ENCODE results near the gene SLC7A1.

Gene SLC7A1

GRCh38 chr13:29550430-29550988 lies 45.0 kb downstream of the SLC7A1 start:
- no peak for DNase-seq

GRCh38 chr13:29548722-29549121 lies 46.8 kb downstream of the SLC7A1 start:
- no peak for DNase-seq

DNA sequence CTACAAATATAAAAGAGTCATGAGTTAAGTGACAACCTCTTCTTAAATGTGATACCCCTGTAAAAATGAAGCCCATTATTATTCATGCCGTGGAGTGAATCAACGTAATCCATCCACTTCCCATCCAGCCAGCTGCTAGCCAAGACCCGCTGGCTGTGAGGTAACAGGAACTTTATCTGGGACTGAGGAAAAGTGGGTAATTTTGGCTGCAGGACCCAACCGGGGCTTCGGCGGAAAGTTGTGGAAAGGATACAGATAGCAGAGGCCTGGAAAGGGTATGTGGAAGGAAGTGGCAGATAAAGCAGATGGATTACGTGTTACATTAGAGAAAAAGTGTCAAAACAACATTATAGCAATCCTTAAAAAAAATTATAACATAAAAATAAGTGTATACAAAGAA lies 48.3 kb downstream of the SLC7A1 start:
- no peak for DNase-seq

GRCh38 chr13:29546662-29547061 lies 48.8 kb downstream of the SLC7A1 start:
- DNase-seq: no peak

GRCh38 chr13:29545988-29546387 lies 49.5 kb downstream of the SLC7A1 start:
- DNase-seq: no peak

DNA sequence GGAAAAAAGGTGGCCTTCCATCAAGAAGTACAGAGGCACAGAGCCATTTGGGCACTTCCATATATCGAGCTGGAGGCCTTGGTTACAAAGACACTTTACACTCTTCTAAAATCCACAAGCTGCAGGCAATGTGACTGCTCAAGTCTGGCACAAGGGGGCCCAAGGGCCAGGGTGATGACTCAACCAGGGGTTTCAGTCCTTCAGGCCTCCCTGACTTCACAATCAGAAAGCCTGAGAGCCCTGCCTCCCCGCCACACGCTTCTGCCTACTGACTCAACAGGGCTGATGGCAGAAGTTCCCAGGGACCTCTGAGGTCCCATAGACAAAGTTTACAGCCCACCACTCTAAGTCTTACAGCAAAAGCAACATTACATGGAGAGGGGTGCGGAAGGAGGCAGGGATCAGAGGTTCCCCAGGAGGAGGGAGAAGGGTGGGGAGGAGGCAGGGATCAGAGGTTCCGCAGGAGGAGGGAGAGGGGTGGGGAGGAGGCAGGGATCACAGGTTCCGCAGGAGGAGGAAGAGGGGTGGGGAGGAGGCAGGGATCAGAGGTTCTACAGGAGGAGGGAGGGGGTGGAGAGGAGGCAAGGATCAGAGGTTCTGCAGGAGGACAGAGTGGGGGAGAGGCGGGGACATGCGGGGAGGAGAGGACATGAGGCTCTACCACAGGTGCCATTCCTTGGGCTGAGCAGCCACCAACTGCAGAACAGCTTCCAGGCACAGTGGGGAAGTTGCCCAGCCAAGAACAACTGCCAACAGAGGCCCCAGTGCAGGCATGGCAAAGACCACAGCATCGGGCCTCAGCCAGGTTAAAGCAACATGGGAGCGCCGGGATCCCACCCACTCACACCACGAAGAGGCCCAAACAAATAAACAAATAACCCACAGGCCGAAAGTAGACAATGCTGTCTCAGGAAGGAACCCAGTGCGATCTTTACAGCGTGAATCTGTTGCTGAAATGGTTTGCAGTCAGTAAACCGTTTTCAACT lies 52.0 kb downstream of the SLC7A1 start:
- no peak for DNase-seq

DNA sequence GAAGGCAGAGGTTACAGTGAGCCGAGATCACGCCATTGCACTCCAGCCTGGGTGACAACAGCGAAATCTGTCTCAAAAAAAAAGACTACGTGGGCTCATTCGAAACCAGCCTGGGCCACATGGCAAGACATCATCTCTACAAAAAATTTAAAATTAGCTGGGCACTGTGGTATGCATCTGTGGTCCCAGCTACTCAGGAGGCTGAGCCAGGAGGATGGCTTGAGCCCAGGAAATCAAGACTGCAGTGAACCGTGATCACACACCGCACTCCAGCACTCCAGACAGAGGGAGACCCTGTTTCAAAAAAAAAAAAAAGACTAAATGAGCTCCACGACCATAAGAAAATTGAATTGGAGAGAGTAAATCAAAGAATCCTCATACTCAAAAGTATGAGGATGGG lies 53.1 kb downstream of the SLC7A1 start:
- DNase-seq: no peak

DNA sequence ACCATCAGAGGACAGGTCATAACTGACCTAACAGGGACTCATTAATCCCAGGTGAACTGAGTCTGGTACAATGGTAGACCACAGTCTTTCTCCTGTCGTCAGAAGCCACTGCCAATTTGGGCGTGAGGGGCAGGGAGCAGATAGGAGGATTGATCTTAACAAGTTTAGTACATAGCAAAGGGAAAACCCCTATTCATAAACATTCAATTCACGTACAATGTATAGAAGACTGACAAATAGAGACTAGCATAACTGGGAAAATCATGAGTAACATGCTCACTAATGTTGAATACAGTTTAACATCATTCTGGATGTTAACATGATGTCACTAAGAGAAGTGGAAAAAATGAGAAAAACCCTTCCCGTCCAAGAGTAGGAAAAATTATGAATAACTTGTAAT lies 54.1 kb downstream of the SLC7A1 start:
- DNase-seq: no peak

DNA sequence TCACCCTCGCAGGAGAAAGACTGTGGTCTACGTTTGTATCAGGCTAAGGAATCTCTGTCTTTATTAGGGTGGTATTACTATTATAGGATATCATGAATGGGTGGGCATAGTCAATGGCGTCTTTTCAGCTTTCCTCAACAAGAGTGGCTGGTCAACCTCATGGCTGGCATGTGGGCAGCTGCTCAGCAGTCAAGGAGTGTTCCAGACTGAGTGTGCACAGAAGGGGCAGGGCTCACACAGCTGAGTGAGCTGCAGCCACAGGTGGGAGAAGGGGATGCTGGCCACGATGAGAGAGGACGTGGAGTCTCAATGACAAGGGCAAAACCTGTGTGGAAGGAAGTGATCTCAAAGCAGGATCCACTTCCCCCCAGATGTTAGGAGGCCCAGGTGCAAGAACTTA lies 54.7 kb downstream of the SLC7A1 start:
- no peak for DNase-seq

GRCh38 chr13:29540334-29540733 lies 55.2 kb downstream of the SLC7A1 start:
- no peak for DNase-seq

DNA sequence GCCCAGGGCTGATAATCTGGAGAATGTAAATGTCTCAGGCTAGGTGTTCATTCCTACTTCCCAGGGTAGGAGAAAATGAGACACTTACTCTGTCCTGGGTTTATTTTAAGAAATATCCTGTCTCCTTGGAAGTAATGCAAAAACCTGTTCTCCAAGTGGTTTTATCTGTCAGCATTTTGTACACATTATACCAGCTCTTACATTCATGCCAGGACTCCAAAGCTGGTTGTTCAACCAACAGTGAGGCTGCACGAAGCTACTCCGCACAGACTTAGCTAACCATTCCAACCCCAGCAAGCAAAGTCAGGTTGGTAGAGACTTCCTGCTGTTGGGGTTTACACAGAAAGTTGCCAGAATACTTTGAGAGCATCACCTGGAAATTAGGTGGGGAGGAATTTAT lies 55.6 kb downstream of the SLC7A1 start:
- no peak for DNase-seq

GRCh38 chr13:29538652-29539040 lies 56.8 kb downstream of the SLC7A1 start:
- DNase-seq: no peak

DNA sequence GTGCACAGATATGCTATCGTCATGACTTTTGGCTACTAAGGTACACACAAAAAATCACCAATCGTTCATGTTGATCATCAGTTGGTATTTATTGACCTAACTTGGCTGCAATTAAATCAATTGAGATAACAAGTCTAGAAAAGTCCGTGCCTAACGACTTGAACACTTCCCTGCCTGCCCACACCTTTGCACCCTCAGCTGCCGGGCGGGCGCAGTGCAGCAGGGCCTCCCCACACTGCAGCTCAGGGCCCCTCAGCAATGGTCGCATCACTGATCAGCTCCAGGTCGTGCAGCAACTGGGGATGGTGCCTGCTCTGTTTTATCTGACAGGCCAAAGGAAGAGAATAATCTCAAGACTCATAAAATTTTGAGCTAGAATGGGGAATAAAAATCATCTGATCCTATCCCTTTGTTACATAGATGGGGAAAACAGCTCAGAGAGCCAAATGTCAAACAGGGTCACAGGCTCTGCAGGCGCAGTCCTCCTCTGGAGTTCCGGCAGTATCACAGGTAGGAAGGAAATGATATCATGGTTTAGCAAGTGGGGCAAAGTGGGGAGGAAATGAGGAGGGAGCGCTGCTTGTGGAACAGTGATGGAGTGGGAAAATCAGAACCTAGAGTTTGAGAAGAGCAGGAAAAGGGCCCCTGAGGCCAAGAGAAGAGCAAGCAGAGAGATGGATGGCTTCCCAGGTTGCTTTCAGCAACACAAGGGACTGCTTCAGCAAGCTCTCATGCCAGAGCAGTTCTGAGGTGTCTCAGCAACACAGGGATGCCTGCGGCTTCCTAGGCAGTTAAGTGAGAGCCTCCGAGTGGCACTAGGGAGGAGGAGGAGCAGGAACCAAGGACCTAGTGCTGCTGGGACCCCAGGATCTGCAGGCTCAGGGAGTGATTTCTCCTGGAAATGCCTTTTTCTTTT lies 57.5 kb downstream of the SLC7A1 start:
- no peak for DNase-seq

DNA sequence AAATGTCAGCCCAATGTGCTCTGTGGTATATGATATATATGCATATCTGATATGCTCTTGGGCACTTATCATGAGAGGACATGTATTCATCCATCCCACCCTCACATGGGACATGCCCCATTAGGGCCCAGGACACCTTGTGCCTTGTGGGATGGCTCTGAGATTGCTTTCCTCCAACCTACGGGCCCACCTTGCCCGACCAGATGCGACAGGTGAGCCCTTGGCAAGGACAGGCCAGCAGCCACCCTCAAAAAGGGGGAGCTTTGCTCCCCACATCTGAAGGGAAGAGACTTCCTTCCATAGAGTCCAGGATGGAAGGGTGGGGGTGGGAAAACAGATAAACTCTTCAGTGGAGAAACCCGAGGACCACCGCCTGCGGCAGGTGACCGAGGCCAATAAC lies 58.6 kb downstream of the SLC7A1 start:
- no peak for DNase-seq

- no peak for DNase-seq
These were observed 59.5 kb downstream of the SLC7A1 start for GRCh38 chr13:29535663-29536655.

GRCh38 chr13:29534083-29534482 lies 61.4 kb downstream of the SLC7A1 start:
- no peak for DNase-seq

DNA sequence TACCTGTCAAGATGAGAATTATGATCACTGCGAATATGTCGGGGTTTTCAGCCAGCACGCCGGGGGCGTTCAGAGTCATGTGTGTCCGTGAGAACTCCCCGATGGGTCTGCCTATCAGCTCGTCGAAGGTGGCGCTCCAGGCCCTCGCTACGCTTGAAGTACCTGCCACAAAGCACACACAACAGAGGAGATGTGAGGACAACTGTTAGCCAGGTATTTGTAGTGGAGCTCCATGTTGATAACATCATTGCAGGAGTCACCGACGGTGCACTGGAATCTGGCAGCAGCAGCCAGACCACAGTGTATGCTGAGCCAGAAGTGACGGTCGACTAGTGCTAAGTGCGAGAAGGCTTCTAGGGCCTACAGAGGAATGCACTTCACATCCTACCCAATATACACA lies 62.7 kb downstream of the SLC7A1 start:
- no peak for DNase-seq

DNA sequence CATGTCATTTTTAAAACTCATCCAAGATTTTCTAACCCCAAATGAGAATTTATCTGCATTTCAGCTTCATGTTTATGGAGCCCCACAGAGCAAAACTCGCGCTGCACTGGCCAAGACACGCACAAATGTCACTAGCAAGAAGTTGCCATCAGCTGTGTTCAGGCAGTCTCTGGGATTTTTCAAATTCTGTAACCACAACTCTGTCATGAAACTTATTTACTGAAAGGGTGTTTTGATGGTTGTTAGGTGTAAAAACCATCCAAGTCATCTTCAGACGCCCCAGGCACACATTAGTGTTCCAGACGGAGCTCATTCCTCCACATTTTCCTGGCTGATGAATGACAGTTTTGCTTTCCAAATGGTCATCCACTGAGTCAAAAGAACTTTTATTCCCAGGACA lies 63.4 kb downstream of the SLC7A1 start:
- DNase-seq: no peak

- DNase-seq: no peak
These were observed 64.6 kb downstream of the SLC7A1 start for GRCh38 chr13:29530901-29531300.

DNA sequence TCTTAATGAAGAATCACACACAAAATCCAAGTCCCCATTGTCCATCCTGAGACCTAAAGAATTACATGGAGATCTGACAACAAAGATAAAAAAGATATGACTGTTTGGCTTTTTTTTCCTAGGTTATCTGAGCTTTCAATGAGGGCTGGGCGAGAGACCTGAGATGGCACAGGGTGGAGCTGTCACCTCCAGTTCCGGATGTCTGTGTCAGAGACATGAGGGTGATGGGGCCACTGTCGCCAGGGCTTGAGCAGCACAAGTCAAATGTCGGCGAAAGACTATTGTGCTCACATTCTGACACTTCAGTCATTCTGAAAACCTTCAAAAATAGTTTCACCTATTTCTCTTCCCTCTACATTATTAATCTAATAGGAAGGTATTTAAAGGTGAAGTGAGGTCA lies 65.7 kb downstream of the SLC7A1 start:
- no peak for DNase-seq

GRCh38 chr13:29527916-29528315 lies 67.6 kb downstream of the SLC7A1 start:
- DNase-seq: no peak

DNA sequence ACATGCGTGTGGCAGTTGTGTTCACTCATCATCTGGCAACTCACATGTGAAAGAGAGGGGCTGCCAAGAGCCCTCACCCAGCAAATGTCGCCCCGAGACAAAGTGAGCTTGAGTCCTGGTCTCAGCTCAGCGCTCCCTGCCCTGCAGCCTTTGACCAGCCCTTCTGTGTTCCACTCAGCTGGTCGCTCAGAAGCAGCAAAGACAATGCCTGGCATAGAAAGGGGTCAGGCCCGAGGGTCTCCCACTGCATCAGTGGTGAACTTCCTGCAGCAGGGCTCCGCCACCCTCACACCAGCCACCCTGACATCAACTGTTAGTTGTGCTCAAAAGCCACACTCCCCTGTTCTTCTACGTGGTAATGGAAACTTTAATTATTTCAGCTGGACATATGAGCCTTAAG lies 68.0 kb downstream of the SLC7A1 start:
- no peak for DNase-seq
